Measurements from ENCODE around the gene LSAMP.

DNA sequence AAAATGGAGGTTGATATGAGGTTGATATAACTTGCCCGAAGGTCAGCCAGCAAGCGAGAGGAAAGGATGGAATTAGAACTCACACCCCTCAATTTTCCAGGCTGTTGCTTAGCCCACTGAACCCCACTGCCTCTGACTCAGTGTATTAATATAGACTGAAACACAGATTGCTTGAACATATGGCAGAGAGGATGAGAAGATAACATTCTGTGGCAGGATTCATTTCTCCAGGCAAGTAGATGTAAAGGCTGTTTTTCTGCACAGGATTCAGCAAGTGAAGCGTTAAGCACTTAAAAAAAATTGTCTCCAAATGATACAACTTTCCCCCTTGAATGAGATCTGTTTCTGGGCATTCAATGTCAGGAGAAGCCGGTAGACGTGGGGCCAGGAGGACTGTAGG, 486.8 kb downstream of the LSAMP start:
- TF ChIP-seq, protein P1, sequence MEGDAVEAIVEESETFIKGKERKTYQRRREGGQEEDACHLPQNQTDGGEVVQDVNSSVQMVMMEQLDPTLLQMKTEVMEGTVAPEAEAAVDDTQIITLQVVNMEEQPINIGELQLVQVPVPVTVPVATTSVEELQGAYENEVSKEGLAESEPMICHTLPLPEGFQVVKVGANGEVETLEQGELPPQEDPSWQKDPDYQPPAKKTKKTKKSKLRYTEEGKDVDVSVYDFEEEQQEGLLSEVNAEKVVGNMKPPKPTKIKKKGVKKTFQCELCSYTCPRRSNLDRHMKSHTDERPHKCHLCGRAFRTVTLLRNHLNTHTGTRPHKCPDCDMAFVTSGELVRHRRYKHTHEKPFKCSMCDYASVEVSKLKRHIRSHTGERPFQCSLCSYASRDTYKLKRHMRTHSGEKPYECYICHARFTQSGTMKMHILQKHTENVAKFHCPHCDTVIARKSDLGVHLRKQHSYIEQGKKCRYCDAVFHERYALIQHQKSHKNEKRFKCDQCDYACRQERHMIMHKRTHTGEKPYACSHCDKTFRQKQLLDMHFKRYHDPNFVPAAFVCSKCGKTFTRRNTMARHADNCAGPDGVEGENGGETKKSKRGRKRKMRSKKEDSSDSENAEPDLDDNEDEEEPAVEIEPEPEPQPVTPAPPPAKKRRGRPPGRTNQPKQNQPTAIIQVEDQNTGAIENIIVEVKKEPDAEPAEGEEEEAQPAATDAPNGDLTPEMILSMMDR (CRISPR knock-in tag; IDR thresholded peaks at IDR 0.05): no peak
- no peak for TF ChIP-seq POLR2A (IDR thresholded peaks at IDR 0.05; ENCODE audit: insufficient read depth in 1 of 2, low read depth in 2 of 2, low read length in 2 of 2)
- no peak for TF ChIP-seq KAT2B (IDR thresholded peaks at IDR 0.05; ENCODE audit: borderline replicate concordance, low read depth, low read length)
- TF ChIP-seq ZSCAN29 (CRISPR knock-in tag; conservative IDR thresholded peaks at IDR 0.05): no peak
- TF ChIP-seq EZH2 (conservative IDR thresholded peaks at IDR 0.05; ENCODE audit: low read depth, low read length): no peak
- no peak for TF ChIP-seq SUZ12 (IDR thresholded peaks at IDR 0.05; ENCODE audit: low read depth, low read length)
- TF ChIP-seq ZZZ3 (CRISPR knock-in tag; IDR thresholded peaks at IDR 0.05; ENCODE audit: borderline replicate concordance): no peak
- TF ChIP-seq, protein P2, sequence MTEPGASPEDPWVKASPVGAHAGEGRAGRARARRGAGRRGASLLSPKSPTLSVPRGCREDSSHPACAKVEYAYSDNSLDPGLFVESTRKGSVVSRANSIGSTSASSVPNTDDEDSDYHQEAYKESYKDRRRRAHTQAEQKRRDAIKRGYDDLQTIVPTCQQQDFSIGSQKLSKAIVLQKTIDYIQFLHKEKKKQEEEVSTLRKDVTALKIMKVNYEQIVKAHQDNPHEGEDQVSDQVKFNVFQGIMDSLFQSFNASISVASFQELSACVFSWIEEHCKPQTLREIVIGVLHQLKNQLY (CRISPR knock-in tag; IDR thresholded peaks at IDR 0.05): no peak
- TF ChIP-seq, protein P3, sequence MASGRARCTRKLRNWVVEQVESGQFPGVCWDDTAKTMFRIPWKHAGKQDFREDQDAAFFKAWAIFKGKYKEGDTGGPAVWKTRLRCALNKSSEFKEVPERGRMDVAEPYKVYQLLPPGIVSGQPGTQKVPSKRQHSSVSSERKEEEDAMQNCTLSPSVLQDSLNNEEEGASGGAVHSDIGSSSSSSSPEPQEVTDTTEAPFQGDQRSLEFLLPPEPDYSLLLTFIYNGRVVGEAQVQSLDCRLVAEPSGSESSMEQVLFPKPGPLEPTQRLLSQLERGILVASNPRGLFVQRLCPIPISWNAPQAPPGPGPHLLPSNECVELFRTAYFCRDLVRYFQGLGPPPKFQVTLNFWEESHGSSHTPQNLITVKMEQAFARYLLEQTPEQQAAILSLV (CRISPR knock-in tag; IDR thresholded peaks at IDR 0.05; ENCODE audit: borderline replicate concordance): no peak
- no peak for TF ChIP-seq ZKSCAN5 (CRISPR knock-in tag; IDR thresholded peaks at IDR 0.05)
- no peak for TF ChIP-seq ZNF253 (CRISPR knock-in tag; IDR thresholded peaks at IDR 0.05; ENCODE audit: borderline replicate concordance)

Data from HepG2 (cell line).